GM21786 (cell line): Measurements from ENCODE around the gene PDE4DIP.
"Not testable (repeated sequence)": the region's sequence is repeated elsewhere in the genome, so short reads cannot be mapped to it uniquely, and the experiment has no call there.

ENCODE experiments used
- ATAC-seq: cut with Tn5 transposase; IDR thresholded peaks from one replicate; pipeline ENCODE4 v1.9.1; 2021; ENCODE audit not compliant: unreplicated experiment

Gene PDE4DIP

DNA sequence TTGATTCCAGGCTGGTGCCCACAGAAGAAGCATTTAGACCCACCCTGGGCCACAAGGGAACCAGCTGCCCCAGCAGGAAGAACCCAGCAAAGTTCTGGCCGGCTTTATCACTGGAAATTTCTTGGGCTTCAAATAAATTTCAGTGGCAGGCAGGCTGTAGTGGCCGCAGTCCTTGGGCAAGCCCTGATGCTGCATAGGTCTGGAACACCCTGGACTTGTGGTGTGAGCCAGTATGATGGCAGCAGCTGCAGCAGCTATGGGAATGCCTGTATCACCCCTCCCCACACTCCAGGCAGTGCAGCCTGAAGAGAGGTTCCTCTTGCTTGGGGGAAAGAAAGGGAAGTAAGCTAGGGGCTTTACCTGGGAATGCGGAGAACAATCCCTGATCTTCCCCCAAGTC lies 189.7 kb downstream of the PDE4DIP start:
- not testable (repeated sequence) for ATAC-seq

GRCh38 chr1:149043056-149043455 lies 198.8 kb downstream of the PDE4DIP start:
- not testable (repeated sequence) for ATAC-seq

- not testable (repeated sequence) for ATAC-seq
Observed at GRCh38 chr1:149064611-149065010, 220.4 kb downstream of the PDE4DIP start.

DNA sequence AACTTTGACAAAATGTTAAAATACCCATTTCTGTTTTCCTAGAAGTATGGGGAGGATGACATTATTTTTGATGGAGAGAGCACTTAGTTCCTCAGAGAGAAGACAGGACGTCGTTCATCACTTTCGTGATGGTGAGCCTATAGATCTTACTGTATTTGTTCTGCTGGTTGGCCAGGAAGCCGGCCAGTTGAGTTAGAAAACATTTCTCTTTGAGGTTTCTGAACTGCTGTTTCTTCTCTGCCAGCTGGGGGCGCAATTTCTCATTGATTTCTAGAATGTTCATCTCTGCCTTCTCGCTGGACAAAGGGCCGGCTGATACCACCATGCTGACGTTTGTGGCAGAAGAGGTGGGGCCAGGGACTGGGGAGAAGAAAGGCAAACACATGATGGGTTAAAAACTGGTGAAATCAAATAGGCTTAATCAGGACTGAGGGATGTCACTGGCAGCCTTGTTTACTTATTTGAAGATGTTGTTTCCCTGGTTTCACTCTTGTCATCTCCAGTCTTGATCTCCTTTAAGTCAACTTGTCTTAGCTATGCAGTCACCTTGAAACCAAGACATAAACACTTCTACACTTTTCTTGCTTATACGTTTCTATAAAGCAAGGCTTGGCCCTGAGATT lies 231.4 kb downstream of the PDE4DIP start:
- ATAC-seq = not testable (repeated sequence)
